T-helper 9 cell (primary cell): ENCODE measurements around the gene KANSL1.

Experiments
- DNase-seq: peaks from one replicate; pipeline ENCODE4 v3.0.0-alpha.2; 2020

Gene KANSL1

DNA sequence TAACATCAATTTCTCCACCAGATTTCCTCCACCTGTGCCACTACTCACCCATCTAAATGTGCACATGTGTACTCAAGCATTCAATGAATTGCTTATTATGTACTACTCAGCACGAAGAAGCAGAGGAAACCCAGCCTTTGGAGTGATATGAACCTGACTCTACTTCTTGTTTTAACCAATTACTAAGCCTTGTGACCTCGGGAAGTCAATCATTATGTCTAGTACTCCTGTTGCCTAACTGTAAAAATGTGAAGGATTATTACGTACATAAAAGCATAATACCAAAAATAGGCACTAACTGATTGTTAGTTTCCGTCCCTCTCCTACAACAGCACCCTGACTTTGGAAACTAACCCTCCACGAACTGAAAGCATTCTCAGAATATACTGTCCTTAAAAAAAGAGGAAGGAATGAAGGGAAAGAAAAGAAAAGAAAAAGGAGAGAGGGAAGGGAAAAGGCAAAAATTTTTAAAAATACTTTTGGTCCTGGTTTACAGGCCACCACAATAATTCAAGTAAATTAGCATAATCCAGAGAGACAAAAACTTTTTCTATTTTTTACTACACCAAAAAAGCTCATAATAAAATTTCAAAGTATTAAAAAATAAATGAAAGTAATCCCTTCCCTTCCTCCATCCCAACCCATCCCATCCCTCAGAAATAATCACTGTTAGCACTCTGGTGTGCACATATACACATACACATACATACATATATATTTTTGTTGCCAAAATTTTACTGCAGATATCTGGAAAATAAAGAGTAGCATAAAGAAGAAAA is 53.6 kb downstream of the KANSL1 start:
- no peak for DNase-seq

GRCh38 chr17:46138473-46138872 is 54.8 kb downstream of the KANSL1 start:
- DNase-seq, result no peak

DNA sequence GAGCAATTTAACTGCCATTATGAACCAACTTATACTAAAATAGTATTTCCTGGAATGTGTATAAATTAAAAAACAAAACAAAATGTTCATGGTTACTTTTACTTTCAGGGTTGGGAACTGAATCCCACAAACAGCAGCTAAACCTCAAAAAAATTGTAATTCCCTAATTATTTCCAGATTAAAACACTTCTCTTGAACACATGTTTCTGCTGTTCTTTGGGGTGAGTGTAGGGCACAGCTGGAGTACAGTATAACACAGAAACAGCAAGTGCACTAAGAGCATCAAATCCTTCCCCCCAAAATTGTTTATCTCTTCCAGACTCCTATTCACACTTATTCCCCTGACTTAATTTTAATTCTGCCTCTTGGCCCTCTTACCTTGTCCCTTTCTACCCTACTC is 56.4 kb downstream of the KANSL1 start:
- DNase-seq, result no peak

DNA sequence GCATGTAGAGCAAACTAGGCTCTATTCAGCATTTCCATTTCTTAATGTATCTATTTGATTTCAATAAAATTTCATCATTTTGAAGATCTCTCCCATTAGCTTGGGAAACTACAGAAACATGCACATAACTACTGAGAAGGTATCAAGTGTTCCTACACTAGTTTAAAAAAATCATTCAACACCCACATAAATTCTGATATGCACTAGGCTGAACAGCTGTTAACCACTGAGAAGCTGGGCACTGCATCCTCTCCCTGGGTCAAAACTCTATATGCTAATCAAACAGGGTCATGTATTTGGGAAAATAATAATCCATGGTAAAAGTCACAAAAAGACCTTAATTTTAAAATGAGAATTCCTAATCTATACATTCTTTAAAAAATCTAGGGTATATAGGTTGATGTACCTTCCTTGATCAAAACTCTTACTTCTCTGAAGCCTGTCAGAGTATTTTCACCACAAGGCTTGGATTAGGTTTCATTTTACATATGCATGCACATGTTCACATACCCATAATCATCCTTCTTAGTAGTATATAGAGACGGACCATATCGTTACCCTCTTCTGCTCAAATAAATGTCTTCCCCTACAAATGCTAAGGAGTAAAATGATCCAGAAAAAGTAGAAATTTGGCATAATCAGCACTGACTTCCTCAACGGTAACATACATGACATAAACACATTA is 57.2 kb downstream of the KANSL1 start:
- DNase-seq, result no peak

GRCh38 chr17:46135126-46135812 is 58.0 kb downstream of the KANSL1 start:
- no peak for DNase-seq

DNA sequence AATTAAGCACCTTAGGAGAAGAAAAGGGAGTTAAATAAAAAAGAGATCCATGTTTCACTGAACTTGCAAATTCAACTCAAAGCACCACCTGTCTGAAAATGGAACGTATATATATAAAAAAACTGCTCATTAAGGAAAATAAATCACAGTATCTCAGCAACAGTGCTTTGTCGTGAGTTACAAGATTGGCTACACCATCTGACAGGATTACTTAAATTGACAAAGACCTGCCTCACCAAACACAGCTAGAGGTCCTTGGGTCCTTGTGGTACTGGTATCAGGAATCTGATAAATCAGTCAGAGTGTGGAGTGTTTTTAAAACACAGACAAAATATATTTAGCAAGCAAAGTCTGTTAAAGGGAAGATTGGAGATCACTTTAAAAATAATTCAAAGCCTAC is 63.9 kb downstream of the KANSL1 start:
- DNase-seq, result no peak

DNA sequence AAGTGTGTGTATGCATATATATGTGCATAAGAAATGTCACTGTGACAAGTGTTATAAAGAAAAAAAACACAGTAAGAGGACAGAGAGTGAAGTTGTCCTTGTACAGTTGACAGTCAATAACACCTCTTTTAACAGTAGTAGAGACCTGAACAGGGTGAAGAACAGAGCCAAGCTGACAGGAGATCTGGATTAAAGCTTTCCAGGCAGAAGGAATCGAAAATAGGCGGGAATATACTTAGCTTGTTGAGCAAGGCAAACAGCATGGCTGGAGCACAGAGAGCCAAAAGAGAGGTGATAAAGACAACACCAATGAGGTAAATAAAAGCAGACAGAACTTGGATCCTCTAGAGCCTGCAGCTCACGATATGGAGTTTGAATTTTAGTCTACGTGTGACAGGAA is 64.8 kb downstream of the KANSL1 start:
- no peak for DNase-seq

GRCh38 chr17:46127524-46127923 is 65.7 kb downstream of the KANSL1 start:
- no peak for DNase-seq

- DNase-seq, result no peak
These were observed 66.4 kb downstream of the KANSL1 start for GRCh38 chr17:46126840-46127239.

DNA sequence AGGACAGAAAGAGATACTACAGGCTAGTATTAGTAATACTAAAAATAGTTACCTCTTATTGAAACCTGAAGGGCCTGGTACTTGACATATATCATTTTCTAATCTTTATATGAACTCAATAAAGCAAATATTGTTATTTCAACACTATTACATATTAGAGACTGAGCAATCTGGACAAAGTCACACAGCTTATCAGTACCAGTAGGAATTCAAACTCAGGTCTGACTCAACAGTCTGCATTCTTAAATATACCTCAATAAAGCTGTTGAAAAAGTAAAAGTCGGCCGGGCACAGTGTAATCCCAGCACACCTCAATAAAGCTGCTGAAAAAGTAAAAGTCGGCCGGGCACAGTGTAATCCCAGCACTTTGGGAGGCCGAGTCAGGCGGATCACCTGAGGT is 67.4 kb downstream of the KANSL1 start:
- no peak for DNase-seq

- DNase-seq, result no peak
These were observed 68.3 kb downstream of the KANSL1 start for GRCh38 chr17:46124695-46125592.

DNA sequence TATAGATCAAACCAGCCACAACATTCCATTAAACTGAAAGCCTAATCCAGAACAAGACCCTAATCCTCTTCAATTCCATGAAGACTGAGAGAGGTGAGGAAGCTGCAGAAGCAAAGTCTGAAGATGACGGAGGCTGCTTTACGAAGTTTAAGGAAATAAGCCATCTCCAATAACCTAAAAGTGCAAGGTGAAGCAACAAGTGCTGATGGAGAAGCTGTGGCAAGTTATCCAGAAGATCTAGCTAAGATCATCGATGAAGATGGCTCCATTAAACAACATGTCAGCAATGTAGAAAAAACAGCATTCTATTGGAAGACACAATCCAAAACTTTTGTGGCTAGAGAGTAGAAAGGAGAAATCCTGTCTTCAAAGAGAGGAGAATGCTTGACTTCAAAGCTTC is 69.6 kb downstream of the KANSL1 start:
- no peak for DNase-seq

DNA sequence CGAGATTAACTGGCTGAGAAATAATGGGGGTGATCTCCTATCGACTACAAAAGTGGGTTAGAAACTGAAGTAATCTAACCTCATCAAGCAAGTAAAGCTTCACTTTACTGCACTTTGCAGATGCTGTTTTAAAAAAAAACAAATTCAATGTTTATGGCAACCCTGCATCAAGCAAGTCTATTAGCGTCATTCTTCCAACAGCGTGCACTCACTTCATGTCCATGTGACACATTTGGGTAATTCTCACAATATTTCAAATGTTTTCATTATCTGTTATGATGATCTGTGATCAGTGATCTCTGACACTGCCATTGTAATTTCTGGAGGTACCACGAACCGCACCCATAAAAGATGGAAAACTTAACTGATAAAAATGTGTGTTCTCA is 70.8 kb downstream of the KANSL1 start:
- no peak for DNase-seq

- DNase-seq, result no peak
These were observed 71.3 kb downstream of the KANSL1 start for GRCh38 chr17:46121841-46122485.

- DNase-seq, result no peak
These were observed 72.0 kb downstream of the KANSL1 start for GRCh38 chr17:46121165-46121764.

- no peak for DNase-seq
These were observed 72.7 kb downstream of the KANSL1 start for GRCh38 chr17:46120537-46120936.

GRCh38 chr17:46120078-46120477 is 73.2 kb downstream of the KANSL1 start:
- no peak for DNase-seq

- DNase-seq, result no peak
These were observed 74.3 kb downstream of the KANSL1 start for GRCh38 chr17:46118964-46119363.

DNA sequence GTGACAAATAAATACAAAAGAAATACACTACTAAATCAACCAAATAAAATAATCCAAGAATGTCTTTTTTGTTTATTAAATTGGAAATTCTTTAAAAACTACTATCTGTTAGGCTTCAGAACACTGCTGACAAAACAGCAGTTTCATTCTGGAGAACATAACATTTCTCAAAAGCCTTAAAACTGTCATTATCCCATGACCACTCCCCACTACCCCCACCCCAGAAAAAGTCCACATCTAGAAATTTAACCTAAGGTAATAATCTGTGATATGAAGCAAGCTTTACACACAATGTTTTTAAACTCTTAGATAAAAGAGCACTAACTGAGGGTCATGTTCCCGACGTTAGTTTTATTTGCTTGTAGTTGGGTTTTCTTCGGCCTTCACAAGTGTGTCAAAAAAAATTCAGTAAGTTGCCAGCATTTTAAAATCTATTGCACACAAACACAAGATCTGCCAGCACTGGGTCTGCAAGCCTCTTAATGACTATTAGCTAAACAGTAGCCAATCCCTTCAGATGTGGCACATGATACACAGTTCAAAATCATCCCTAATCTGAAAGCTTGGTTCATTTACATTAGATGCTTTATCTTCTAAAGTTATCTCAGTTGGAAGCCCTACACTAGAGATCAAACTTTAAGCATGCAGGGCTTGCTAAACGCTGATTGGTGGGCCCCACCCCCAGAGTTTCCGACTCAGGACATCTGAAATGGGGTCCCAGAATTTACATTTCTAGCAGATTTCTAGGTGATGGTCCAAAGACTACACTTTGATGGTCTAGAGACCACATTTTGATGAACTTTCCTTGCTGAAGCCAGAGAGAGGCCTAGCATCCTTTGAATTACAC is 75.2 kb downstream of the KANSL1 start:
- no peak for DNase-seq

- DNase-seq, result no peak
These were observed 76.1 kb downstream of the KANSL1 start for GRCh38 chr17:46117117-46117516.

DNA sequence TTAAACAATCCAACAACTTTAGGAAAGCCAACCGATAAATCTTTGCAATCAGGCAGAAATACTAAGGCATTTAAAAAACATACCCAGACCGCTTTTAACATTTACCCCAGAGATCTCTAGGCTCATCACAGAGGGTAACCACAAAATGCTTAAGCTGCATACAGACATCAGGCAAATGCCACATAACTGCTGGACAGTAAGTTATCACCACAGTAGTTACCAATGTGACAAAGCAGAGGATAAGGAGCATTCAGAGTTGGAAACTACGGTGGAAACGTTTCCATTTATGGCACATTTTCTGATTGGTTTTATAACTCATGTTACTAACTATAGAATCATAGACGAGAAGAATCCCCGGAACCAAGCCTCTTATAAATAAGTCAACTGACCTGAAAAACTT is 77.5 kb downstream of the KANSL1 start:
- no peak for DNase-seq
